A549 treated with AZD2906 at 1 μM for 4 hours (cell line): Measurements from ENCODE around the gene CDHR4. TPM values are rescaled to one million over a fixed set of nuclear protein-coding genes. Genes with fewer than 3 reads are reported as not detected.

ENCODE experiments used
- total RNA-seq: library from RNA; stranded (reverse); fragments of 200-300 nt; extraction: Qiagen RNA extraction; gene quantifications from 5 replicates; pipeline ENCODE4 v1.2.3, GENCODE V29; 2022

The CDHR4 gene, protein sequence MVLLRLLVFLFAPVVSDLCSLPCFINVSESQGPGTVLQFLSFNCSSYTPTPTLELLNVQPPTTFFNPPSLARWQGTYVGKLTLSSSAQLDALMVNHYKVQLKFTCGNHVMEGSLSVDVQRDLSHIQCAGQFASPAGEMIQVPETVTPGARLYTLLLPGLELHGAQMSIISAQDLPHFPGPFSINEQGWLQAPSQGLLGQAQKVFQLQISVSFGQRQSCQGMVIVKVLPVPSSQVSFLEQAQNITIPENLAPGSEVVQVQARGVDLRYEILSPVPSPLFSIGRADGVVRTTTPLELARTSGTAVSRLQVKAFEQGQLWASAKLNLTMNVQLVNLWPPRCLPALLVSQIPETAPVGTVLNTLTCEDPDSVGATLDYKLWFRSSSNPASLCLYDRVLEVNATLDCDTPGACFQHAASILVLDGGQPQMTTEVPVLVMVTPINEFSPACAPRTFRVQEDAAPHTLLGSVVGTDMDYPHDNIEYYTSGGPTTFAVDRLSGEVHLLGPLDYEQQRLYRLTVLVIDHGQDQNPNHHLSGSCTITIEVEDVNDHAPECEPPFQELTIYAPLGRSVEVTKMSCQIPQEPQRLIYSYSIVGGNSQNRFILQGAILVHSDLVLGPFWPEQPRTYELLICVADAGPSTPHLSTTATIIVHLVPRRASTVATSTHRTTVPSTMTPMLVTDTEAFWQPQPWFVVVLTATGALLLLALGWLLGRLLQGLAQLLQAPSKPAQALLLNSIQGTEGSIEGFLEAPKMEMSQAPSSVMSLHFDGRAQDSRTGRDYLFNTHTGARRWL
- total RNA-seq, result 0.12 to 0.42 TPM (median 0.28 TPM) in 5 replicates

DNA sequence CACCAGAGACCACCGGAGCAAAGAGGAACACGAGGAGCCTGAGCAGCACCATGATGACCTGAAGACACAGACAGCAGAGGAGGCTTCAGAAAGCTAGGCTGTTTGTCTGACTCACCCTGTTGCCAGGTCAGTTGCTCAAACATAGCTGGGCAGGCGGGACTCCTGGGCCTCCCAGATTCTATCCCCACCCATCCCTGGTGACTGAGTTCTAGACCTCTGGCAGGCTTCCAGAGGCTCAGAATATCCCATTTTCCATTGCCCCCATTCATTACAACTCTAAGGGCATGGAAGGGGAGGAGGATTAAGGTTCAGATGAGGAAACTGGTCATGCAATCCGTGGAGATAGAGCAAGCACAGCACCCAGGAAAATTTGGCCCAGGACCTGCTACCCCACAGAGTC, at the start of gene CDHR4:
CDHR4 (minus strand) TSS at position 113 of the 400 bp plus-strand sequence; CDS start at position 52, 61 bp downstream.

DNA sequence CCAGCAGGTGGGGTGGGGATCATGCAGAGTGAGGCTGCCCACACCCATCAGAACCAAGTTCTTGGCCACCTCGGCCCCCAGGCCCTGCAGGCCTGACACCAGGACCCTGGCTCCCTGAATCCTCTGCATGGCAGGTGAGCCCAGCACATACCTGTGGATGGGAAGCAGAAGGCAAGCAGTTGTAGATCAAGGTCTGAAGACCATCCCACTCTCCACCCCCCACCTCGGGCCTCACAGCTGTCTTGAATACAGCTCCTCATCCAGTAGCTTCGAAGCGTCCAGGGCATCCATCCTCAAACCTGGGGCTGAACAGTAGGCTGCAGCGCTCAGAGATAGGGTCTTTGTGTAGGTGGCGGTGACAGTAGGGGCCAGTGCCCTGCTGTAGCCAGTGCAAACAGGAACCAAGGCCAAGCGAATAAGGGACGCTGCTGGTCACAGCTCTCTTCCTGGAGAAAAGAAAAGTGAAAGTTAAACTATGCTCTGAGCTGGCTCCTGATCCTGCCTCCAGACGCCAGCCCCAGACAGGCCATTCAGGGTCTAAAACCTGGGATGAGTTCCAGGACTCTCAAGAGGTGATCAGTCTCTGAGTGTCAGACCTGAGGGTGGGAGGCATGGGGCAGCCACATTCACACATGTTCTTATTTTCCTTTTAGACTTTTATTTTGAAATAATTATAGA, 14.0 kb upstream of the CDHR4 start, which contains the start of gene UBA7:
UBA7 (minus strand) TSS at position 457 of the 678 bp plus-strand sequence; CDS start at position 291, 166 bp downstream.

DNA sequence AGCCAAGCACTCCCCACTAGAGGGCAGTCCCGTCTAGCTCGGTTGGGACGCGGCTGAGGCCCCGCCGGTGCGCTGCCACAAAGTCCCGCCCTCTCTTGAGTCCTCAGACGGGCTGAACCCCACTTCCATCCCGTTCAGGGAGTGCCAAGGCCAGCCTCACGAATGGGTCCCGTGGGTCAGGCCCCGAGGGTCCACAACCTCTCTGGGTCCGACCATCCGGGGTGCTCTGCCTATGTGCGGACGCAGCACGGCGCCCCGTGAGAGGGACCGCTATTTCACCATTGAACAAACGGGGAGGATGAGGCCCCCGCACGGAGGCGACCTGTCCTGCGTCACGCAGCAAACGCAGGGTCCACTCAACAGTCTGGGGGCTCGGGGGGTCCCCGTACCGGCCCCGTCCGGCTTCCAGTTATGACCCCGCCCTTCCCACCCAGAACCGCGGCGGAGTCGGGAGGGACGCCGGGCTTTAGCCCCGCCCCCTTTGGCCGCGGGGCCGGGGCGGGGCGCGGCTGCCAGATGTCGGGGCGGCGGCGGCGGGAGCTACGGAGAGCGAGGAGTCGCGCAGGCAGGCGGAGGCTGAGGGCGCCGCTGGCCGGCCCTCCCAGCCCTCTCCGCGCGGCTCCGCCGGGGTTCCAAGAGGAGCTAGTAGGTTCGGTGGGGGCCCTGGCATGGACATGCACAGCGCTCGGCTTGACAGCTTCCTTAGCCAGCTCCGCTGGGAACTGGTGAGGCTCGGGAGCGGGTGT, 3.2 kb upstream of the CDHR4 start, which contains the start of gene INKA1:
INKA1 (plus strand) TSS at position 543 of the 746 bp plus-strand sequence; CDS start at position 675, 132 bp downstream.

DNA sequence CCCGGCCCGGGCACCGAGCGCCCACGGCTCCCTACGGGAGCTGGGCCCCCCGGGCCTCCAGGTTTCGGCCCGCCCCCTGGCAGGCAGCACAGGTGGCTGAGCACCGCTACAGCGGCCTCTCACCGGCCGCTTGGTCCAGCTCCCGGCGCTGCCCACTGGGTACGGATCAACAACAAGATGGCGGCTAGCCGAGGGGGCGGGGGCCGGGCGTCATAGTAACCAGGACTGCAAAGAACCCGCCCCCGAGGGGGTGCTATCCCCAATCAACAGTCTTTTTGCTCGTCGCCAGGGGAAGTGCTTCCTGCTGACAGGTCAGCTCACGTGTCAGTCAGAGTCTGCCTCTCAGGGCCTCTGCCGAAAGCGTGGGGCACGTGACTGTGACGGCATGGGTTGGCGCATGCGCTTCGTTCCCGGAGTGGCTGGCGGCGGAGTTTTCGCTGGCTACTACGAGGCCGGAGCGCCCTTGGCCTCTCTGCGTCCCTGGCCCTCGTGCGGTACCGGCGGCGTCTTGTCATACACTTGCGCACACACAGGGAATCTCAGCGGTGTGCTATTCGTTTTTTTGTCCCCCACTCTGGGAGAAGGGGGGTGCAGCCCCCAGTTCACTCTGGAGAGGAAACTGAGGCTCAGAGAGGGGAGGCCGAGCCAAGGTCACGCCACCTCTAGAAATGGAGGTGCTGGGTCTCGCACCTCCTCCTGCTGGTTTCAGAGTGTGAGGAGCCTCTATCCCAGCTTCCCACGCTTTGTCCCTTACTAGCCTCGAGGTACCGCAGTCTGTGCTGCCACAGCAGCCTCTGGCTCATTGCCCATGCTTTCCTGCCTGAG, 13.1 kb downstream of the CDHR4 start, which contains the start of gene IP6K1:
IP6K1 (minus strand) TSS at position 186 of the 825 bp plus-strand sequence. CDS start 38,502 bp downstream, outside the sequence.

Other genes starting within 250 kb of the CDHR4 start
- 0.12 to 0.19 TPM (median 0.16 TPM) in 5 replicates for gene BSN, start 245.4 kb downstream of the CDHR4 start, total RNA-seq
- 60.7 to 66.5 TPM (median 63.9 TPM) in 5 replicates for gene APEH, start 125.5 kb downstream of the CDHR4 start, total RNA-seq
- 0.81 to 2.3 TPM (median 1.6 TPM) in 5 replicates for gene MST1, start 110.4 kb downstream of the CDHR4 start, total RNA-seq
- gene RNF123, start 110.3 kb downstream of the CDHR4 start, total RNA-seq, result 9.4 to 15.5 TPM (median 13.9 TPM) in 5 replicates
- 0.58 to 1.8 TPM (median 0.82 TPM) in 5 replicates for gene AMIGO3, start 80.2 kb downstream of the CDHR4 start, total RNA-seq
- gene GMPPB, start 75.9 kb downstream of the CDHR4 start, total RNA-seq, result 14.2 to 20.7 TPM (median 18.2 TPM) in 5 replicates
- 20.5 to 23.7 TPM (median 21.2 TPM) in 5 replicates for gene IP6K1, start 13.3 kb downstream of the CDHR4 start, total RNA-seq
- gene INKA1, start 3.4 kb upstream of the CDHR4 start, total RNA-seq, result 1.9 to 2.8 TPM (median 2.3 TPM) in 5 replicates
- gene UBA7, start 14.1 kb upstream of the CDHR4 start, total RNA-seq, result 0.18 to 0.66 TPM (median 0.25 TPM) in 5 replicates
- gene TRAIP, start 56.7 kb upstream of the CDHR4 start, total RNA-seq, result 10.6 to 12.9 TPM (median 12.8 TPM) in 5 replicates
- gene CAMKV, start 70.0 kb upstream of the CDHR4 start, total RNA-seq, result 0.17 to 0.30 TPM (median 0.23 TPM) in 5 replicates
- gene MST1R, start 104.0 kb upstream of the CDHR4 start, total RNA-seq, result 4.5 to 6.4 TPM (median 6.1 TPM) in 5 replicates
- gene MON1A, start 129.9 kb upstream of the CDHR4 start, total RNA-seq, result 5.6 to 9.0 TPM (median 8.0 TPM) in 5 replicates
- 22.2 to 25.2 TPM (median 23.7 TPM) in 5 replicates for gene RBM6, start 140.3 kb upstream of the CDHR4 start, total RNA-seq